ENCODE results near the gene SFMBT1.

SFMBT1 gene, protein sequence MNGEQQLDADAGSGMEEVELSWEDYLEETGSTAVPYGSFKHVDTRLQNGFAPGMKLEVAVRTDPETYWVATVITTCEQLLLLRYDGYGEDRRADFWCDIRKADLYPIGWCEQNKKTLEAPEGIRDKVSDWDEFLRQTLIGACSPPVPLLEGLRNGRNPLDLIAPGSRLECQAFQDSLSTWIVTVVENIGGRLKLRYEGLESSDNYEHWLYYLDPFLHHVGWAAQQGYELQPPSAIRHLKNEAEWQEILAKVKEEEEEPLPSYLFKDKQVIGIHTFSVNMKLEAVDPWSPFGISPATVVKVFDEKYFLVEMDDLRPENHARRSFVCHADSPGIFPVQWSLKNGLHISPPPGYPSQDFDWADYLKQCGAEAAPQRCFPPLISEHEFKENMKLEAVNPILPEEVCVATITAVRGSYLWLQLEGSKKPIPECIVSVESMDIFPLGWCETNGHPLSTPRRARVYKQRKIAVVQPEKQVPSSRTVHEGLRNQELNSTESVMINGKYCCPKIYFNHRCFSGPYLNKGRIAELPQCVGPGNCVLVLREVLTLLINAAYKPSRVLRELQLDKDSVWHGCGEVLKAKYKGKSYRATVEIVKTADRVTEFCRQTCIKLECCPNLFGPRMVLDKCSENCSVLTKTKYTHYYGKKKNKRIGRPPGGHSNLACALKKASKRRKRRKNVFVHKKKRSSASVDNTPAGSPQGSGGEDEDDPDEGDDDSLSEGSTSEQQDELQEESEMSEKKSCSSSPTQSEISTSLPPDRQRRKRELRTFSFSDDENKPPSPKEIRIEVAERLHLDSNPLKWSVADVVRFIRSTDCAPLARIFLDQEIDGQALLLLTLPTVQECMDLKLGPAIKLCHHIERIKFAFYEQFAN

DNA sequence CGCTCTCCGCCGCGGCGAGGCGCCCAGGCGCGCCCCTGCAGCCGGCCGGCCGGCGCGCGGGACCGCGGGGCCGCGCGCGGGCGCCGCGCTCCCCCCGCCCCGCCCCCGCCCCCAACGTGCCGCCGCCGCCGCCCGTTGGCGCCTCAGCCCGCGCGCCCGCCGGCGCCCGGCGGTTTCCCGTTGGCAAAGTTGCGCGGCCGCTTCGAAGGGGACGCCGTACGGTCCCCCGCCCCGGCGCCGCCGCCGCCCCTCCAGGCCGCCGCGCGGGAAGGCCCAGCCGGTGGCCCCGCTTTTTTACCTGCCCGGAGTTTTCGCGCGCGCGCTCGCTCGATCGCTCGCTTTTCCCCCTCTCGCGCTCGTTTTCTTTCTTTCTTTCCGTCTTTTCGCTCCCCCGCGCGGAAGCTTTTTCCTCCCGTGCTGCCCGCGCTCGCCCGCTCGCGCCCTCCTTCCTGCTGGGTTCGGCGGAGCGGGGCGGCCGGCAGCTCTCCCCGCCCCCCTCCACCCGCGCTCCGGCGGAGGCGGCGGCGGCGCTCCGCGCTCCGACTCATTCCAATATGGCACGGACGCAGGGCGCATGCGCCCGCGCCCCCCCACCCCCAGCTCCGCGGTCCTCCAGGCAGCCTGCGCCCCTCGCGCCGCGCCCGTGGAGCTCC lies at the start of gene SFMBT1:
TSS of gene SFMBT1 (minus strand) at position 556 of the 653 bp plus-strand sequence. CDS start 76,945 bp downstream, outside the sequence.
- DNase-seq: peak; percentile 80

DNA sequence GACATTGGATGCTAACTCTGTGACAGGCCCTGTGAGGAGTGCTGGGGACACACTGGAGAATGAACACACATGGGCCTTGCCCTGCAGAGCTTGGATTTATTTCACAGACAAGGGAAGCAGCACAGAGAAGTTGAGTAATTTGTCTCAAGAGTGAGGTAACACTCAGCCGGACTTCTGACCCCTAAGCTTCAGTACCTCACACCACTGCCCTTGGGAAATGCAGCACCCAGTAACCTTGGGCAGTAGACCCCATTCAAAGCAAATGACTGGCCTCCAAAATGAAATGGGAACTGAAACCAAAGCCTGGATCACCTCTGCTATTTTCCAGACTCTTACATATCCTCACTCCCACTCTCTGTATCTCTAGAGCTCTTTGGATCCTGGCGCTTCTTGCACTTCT lies 47.1 kb upstream of the SFMBT1 start:
- no peak for DNase-seq

DNA sequence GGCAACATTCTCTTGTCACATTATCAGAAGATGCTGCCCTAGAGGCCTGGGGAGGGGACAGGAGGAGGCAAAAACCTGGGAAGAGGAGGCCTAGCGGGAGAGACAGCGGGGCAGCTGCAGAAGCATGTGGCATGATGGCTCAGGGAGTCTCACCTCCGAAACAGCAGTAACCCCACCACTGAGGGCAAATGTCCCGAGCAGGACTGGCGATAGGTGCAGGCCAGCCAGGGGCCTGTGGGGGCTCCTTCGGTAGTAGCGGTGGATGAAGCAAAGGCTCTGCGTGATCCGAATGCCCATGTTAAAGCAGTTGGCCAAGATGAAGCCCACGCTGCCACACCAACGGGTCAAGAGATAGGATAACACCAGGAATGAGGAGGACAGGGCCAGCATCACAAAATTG lies 46.3 kb upstream of the SFMBT1 start:
- DNase-seq: no peak

DNA sequence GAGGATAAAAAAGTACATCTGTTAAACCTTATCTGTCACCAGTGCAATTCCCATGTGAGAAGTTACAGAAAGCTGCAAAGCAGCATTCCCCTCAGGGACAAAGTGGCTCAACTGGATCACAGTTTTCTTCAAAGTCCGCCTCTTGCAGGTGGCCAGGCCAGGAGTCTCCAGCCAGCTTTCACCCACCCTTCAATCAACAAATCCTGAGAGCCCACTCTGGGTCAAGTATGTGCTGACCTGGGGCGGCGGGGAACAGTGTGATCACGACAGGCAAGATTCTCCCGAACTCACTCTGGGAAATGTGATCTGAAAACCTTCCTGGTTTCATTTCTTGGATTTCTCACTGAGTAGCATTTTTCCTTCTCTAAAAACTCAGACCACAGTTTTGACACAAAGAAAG lies 45.1 kb upstream of the SFMBT1 start:
- no peak for DNase-seq

DNA sequence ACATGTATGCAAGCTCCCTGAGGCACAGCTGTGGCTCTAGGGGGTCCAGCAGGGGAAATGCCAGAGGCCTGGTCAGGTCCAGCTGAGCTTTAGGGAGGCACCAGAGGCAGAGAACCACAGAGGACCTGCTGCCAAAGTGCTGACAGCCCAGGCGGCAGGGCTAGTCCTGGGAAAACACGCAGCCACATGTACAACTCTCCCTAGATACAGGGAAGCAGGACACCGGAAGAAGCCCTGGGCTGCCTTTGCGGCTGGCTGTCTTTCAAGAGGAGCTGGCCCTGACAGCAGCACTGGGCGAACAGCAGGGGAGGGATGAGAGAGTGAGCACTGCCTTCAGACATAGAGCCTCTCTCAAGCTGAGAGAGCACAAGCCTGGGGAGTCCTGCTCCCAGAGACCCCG lies 43.6 kb upstream of the SFMBT1 start:
- no peak for DNase-seq

DNA sequence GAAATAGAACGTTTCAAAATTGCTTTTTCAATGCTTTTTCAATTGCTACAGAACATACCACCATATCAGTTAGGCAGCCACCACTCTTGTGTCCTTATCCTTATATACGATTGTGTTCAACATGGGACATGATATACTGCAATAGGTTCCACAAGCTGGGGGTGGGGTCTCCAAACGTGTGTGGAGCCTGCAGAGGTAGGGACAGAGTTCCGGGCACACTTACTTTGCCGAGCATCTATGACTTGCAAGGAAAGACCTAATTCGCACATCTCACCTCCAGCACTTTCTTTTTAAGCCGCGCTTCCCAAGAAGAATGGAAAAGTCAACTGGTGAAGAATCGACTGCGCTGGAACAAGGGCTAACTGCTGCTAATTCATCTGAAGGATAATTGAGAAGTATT lies 39.6 kb upstream of the SFMBT1 start:
- DNase-seq: no peak

DNA sequence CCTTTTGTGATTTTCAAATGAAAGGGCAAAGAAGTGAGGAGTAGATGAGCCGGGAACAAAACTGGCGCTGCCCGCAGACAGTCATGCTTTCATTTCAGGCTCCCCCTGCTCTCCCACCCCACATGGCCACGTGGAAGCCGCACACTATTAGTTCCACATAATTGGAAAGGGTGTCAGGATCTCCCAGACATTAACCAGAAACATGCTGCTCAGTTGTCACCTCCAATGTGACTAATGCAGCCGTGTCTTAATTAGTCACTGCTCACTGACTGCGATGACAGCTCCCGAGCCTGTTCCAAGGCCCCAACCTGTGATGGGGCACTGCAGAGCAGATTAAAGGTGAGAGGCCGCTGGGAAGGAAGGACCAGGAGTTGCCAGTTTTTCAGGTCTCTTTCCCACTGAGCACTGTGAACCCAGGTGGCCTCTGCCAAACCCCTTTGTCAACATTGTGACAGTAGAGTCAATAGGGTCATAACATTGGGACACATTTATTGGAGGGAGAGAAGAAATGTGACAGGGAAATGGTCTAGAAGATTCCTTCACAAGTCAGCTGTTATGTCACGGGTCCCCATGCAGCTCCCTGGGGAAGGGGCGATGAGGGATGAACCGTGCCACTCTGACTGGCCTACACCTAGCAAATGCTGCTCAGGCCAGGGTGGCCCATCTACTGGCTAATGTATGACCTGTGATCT lies 38.6 kb upstream of the SFMBT1 start:
- DNase-seq: peak; percentile 30

DNA sequence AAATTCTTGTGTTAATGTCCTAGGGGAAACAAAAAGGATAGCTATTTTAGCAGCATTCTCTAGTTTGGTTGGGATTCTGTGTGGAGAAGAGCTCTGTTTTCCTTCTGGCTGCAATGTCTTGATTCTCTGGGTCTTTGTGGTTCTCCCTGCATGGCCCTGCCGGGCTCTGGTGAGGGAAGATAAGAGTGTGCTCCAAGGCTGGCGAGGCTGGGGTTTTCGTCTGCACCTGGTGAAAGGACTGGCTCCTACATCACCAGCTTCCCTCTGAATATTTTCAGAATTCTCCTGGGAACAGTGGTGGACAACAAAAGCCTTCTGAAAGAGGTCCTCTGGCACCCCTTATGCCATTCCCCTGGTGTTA lies 38.1 kb upstream of the SFMBT1 start:
- DNase-seq: peak; percentile 88

DNA sequence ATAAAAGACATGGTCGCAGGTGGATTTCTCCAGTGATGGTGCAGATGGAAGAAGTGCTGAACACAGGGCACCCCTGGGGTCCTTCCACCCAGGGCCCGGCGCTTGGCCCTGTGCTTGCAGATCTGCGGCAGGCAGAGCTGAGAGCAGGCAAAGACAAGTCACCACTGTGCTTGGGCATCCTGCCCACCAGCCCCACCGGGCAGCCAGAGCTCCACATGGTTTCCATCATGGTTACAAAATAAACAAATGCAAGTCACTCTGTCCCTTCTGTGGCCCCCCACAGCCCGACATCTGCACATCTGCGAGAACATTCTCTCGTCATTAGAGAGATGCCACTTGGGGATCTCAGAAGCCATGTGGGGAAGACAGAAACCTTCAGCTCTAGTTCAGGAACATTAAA lies 37.6 kb upstream of the SFMBT1 start:
- DNase-seq: peak; percentile 86

DNA sequence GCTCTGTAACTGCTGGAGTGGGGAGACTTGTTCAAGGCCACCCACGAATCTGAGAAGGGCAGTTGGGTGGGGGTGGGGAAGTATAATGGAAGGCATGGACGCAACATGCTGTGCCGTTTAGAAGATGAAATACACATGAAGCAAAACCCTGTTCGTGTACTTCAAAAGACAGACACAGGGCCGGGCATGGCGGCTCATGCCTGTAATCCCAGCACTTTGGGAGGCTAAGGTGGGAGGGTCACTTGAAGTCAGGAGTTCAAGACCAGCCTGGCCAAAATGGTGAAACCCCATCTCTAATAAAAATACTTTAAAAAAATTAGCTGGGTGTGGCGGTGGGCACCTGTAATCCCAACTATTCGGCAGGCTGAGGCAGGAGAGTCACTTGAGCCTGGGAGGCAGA lies 36.9 kb upstream of the SFMBT1 start:
- no peak for DNase-seq

DNA sequence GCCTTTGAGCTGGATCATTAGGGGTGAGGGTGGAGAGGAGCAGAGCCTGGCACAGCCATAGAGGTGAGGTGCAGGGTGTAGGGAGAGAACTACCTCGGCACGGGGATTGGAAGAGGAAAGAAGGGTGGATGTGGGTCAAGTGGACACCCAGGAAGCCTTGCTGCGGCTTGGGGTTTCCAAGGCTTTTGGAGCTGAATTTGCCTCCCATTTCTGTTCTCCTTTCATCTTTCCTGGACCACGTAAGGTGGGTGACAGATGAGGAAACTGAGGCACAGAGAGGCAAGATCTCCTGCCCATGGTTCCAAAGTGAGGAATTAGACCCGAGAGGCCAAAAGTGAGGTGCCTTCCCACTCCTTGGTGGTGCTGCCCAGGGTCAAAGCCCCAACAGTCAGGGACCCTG lies 35.4 kb upstream of the SFMBT1 start:
- no peak for DNase-seq

DNA sequence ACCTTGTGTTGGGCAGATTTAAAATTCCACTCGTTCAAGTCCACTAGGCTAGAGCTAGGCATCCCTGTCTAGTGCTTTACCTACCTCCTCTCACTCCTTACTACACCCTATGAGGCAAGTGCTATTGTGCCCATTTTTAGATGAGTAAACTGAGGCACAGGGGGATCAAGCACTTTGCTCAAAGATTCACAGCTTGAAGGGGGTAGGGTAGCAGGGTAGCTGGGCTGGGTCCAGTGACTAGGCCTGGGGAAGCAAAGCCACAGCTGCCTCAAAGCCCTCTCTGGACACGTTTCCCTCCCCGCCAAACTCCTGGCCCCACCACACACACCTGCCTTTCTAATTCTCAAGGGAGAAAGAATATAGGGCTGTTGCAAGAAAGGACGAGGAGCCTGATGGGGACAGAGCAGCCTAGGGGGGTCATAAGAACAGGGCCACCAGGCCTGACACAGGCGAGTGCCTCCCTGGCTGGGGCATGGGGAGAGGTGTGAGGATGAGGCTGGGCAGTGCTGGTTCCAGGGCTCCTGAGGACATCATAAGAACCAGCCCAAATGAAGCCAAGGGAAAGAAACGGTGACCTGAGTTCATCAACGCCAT lies 34.8 kb upstream of the SFMBT1 start:
- DNase-seq: no peak

DNA sequence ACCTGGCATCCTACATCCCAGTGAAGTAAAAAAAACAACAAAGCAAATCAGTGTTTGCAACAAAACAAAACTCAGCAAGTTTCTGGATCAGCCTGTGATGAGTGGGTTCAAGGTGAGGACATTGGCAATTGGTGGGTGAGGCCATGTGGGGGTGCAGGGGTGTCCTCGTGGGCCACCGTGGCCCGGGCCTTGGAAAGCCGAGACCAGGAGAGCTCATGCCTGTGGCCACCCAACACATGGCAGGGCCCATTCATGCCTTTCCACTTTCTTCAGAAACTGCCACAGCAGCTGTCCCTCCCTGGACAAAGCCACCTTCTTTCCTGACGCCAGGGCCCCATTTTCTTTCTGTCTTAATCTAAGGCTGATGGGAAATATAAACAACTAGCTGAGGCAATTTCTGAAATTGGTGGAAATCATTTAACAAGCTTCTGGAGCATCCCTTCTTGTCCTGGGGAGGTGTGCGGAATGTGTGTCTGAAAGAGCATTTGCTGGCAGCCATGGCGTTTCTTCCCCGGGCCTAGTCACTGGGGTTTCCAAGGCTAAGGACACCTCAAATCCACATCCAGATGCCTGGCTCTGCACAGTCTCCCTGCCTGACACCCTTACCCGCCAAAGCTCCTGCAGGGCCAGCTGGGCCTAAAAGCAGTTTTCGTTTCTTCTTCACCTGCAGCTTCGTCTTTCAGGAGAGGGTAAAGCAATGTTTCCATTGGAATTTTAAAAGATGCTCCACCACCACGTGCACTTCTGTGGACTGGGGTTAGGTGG lies 34.1 kb upstream of the SFMBT1 start:
- DNase-seq: no peak

DNA sequence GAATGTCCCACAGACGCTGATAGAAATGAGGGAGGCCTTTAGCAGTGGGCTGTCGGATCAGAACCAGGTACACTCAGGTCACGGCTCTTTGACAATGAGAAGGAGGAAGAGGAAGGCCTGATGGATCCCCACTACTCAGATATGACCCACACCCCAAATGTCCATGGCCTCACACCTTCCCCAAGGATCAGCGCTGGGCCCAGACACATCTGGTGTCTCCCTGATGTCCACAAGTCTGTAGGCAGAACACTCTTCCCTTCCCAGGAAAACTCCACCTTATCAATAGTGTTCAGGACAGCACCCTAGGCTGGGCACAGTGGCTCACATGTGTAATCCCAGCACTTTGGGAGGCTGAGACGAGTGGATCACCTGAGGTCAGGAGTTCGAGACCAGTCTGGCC lies 33.3 kb upstream of the SFMBT1 start:
- DNase-seq: no peak

DNA sequence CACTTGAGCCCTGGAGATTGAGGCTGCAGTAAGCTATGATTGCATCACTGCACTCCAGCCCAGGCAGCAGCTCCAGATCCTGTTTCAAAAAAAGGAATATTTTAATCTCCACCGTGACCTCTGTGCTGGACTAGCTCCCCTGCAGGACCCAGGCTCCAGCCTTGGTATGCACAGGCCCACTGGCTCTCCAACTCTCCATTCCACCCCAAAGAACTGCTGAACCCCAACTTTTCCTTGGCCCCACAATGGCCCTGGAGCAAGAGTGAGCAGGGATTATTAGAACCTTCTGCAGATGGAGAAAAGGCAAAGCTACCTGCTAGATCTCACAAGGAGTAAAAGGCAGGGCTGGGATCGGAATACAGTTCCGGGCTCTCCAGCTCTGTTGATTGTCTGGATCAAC lies 32.8 kb upstream of the SFMBT1 start:
- no peak for DNase-seq

DNA sequence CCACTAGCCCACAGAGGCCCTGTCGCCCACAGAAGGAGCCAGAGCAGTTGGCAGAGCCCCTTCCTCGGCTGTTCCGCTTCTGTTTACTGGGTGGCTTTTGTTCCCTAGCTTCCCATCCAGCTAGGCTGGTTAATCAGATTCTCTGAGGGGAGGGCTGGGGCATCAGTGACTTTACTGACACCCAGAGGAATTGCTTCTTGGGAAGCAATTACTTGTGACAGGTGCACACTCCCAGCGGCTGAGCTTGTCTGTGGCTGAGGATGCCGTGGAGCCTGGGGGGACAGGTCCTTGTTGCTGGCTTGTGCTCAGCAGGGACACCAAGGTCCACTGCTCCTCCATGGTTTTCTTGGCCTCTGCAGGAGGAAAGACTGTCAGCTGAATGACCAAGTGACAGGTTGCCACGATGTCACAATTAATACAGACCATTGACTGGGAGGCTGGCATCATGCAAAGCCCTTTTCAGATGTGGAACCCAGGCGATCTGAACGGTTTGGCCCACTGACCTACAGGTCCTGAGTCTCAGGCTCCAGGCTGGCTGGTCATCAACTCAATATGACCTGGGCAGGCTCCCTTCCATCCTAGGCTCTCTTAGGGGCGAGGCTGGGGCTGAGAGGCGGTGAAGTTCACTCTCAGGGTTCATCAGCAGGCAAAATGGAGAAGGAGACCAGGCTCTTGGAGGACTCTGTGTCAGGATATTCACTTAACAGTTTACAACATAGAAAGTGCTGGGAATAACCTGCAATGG lies 31.8 kb upstream of the SFMBT1 start:
- no peak for DNase-seq

DNA sequence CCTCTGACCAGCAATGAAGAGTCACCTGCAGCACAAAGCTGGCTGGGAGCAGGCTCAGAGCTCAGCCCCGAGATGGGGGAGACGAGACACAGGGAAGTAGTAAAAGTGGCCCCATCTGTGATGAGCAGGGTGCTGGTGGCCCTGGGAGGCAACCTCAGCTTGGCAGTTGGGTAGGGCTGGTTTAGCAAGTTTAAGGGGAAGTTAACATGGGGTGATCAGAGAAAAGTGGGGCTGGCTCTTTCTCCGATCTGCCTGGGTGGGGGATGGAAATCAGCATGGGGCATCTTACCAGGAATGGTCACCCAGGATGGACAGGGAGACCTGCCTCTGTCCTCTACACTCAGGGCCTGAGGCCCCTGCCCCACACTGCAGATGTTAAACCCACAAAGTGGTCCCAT lies 29.9 kb upstream of the SFMBT1 start:
- peak; percentile 49 for DNase-seq

DNA sequence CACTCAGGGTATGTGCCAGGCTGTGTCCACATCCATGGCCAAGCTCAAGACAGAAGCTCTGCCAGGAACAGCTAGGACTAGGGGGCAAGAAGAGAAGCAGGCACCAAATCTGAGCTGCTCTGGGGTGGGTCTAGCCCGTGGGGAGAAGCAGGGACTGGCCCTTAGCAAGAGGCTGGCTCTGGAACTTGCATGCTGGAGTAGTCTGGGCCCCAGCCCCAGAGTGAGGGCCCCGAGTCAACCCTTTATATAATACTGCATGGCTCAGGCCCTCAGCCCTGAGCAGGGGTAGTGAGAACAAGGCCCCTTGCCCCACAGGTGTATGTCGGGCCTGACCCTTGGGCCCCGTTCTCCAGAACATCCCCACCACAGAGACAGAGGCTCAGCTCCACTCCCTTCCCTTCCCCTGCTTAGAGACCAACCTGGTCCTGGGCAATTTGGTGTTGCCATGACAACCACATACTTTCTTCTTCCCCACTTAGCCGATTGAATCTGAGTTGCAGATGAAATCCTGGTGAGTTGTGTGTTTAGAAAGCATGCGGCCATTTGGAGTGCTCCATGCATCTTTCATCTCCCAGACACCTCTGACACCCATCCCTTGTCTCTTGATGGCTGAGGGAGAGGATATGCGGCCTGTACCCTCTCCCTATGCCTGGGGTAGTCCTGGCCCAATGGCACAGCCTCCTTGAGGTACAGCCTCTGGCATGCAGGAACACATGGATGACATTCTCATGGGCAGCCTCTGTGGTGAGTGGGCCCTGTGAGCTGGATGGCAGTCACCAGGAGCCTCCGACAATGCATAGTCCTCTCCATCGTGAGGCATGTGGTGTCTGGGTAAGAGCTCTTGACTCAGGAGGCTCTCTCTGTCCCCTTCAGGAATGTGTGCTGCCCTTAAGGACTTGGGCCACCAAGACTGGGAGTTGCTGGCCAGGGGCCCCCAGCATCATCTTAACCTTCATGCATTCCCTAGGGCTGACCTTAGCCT lies 29.2 kb upstream of the SFMBT1 start:
- DNase-seq: no peak

DNA sequence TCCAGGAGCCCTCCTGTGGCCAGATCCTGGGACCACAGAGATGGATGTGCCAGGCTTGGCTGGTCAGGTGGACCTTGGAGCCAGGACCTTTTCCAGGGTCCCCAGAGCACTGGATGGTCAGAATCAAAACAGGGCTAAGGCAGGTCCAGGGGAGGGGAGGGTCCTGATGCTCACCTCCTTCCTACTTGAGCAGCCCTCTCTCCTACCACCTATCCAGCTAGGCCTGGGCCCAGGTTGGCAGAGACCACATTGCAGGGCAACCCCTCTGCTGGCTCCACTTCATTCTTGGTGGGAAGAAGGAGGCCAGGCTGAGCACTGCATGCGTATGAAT lies 28.5 kb upstream of the SFMBT1 start:
- DNase-seq: no peak
